HUES64 (cell line): ENCODE results near the gene HES4.
A peak's percentile ranks its signal among the peaks of the same experiment; 100 is the strongest.

Experiments used
- H3K27ac ChIP-seq: 2 replicates; pipeline ENCODE4 v1.7.0; 2013; ENCODE audit warnings: low read depth, low read length, inconsistent platforms
- H3K27me3 ChIP-seq: 2 replicates; pipeline ENCODE4 v1.6.1; 2013; ENCODE audit warnings: mild to moderate bottlenecking, low read length; ENCODE audit not compliant: insufficient read depth
- H3K36me3 ChIP-seq: 2 replicates; pipeline ENCODE4 v1.6.1; 2013; ENCODE audit warnings: mild to moderate bottlenecking, low read length; ENCODE audit not compliant: insufficient read depth
- H3K4me1 ChIP-seq: 2 replicates; pipeline ENCODE4 v1.6.1; 2013; ENCODE audit warnings: mild to moderate bottlenecking, low read length, moderate library complexity; ENCODE audit not compliant: insufficient read depth
- H3K4me3 ChIP-seq: 2 replicates; pipeline ENCODE4 v1.5.1; 2013; ENCODE audit warnings: mild to moderate bottlenecking, low read length, moderate library complexity
- H3K9ac ChIP-seq: 2 replicates; pipeline ENCODE4 v1.6.1; 2013; ENCODE audit warnings: mild to moderate bottlenecking, low read depth, low read length
- H3K9me3 ChIP-seq: 2 replicates; pipeline ENCODE4 v1.6.1; 2013; ENCODE audit warnings: low read depth, low read length; ENCODE audit not compliant: insufficient read depth
- WGBS: fragments of 150-250, 120-280 bp; methylation state at CpG from one replicate; pipeline ENCODE4 v1.1.7; 2013; ENCODE audit warnings: missing lambda C conversion rate; 5-methylcytosine and 5-hydroxymethylcytosine counted together

Gene HES4

DNA sequence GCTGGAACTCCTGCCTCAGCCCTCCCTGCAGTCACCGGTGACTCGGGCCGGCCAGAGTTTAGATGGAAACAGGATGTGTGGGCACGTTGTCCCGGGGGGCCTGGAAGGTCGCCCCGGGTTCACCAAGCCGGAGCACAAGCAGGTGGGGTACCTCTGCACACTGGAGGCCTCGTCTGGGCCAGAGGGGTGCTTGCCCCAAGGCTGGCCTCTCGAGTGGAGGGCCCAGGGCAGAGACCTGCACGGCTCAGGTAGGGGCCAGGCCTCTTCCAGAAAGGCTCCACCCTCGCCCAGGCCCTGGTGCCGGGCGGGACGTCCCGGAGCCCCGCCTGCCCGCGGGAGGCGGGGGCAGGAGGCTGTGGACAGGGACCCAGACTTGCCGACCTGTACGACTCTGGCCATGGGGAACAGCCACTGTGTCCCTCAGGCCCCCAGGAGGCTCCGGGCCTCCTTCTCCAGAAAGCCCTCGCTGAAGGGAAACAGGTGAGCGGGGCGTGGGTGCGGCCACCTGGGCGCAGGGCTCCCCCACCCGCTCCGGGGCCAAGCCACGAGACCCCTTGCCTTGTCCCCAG, 33.7 kb downstream of the HES4 start, which contains the start of gene PLEKHN1:
PLEKHN1 (plus strand) TSS at position 348 of the 569 bp plus-strand sequence; CDS start at position 398, 50 bp downstream.
- Histone ChIP-seq H3K27ac (no peak within 1 kb of the TSS), H3K4me3 (peak within 1 kb of the TSS; percentile 62), H3K4me1 (no peaks in the 10 kb centered on the region), H3K9me3 (no peaks in the 10 kb centered on the region), H3K9ac (peak within 1 kb of the TSS; percentile 54; the same call in 1 of the 2 replicates), H3K27me3 (peaks cover 62% of the 10 kb centered on the region), H3K36me3 (peaks cover 17% of the 10 kb centered on the region)
- 19% methylated on average over 31 of the region's 31 CpGs for WGBS

- H3K9ac ChIP-seq = no peak overlapping the region
- H3K4me1 ChIP-seq = no peaks in the 10 kb centered on the region
- WGBS = 87% methylated on average over 26 of the region's 26 CpGs
Observed at GRCh38 chr1:965526-966134, 34.3 kb downstream of the HES4 start.

DNA sequence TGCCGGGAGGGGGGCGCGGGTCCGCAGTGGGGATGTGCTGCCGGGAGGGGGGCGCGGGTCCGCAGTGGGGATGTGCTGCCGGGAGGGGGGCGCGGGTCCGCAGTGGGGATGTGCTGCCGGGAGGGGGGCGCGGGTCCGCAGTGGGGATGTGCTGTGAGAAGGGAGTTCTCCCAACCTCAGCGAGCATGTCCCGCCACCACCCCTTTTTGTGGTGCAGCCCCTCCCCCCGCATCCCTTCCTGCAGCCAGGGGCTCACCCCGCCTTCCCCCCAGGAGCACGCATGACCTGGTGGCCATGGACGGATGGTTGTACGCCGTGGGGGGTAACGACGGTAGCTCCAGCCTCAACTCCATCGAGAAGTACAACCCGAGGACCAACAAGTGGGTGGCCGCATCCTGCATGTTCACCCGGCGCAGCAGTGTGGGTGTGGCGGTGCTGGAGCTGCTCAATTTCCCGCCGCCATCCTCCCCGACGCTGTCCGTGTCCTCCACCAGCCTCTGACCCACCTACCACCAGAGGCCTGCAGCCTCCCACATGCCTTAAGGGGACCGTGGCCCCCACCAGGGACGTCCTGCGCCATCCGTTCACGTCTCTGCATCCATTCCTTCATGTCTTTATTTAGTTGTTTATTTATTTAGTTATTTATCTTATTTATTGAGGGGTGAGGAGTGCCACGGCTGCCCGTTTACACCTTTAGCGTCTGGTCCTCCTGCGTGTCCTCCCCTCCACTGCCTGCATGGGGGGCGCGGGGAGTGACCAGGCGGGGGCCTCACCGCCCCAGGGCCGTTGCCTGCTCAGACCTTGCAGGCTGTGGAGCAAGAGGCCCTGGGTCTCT, 35.0 kb downstream of the HES4 start:
- Histone ChIP-seq H3K27ac (no peak overlapping the region), H3K4me1 (no peaks in the 10 kb centered on the region), H3K9ac (no peak overlapping the region), H3K27me3 (peaks cover 57% of the 10 kb centered on the region), H3K36me3 (peaks cover 17% of the 10 kb centered on the region), H3K9me3 (no peaks in the 10 kb centered on the region), H3K4me3 (no peak overlapping the region)
- WGBS = 95% methylated on average over 32 of the region's 51 CpGs

More at GRCh38 chr1:965526-966134, 34.3 kb downstream of the HES4 start:
- Histone ChIP-seq H3K27ac (no peak overlapping the region), H3K4me3 (no peak overlapping the region; the same call in 1 of the 2 replicates), H3K27me3 (peaks cover 59% of the 10 kb centered on the region), H3K36me3 (peaks cover 17% of the 10 kb centered on the region), H3K9me3 (no peaks in the 10 kb centered on the region)

DNA sequence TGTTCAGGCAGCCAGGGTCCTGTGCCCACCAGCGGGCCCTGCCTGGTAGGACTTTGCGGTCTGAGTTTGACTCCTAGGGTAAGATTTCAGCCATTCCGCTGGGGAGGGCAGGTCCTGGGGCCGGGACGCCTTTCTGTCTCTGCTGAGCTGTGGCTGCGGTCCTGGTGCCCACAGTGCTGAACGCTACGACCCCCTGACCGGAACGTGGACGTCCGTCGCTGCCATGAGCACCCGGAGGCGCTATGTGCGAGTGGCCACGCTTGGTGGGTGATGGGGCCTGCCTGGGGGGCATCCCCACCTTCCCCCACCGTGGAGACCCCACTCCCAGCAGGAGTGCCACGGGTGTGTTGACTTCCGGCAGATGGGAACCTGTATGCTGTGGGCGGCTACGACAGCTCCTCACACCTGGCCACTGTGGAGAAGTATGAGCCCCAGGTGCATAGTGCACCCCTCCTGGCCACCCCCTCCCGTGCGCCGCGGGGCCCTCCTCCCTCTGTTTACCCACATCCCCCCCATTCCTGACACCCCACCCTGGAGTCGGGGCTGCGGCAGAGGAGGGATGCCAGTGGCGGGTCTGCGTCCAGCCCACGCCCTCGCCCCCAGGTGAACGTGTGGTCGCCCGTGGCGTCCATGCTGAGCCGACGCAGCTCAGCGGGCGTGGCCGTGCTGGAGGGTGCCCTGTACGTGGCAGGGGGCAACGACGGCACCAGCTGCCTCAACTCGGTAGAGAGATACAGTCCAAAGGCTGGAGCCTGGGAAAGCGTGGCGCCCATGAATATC, 36.0 kb downstream of the HES4 start:
- 95% methylated on average over 47 of the region's 47 CpGs for WGBS

GRCh38 chr1:963301-963651, 36.6 kb downstream of the HES4 start:
- peaks cover 50% of the 10 kb centered on the region for H3K27me3 ChIP-seq
- H3K9ac ChIP-seq = no peak overlapping the region
- H3K36me3 ChIP-seq = peaks cover 17% of the 10 kb centered on the region
- H3K27ac ChIP-seq = no peak overlapping the region
- no peaks in the 10 kb centered on the region for H3K4me1 ChIP-seq
- H3K9me3 ChIP-seq = no peaks in the 10 kb centered on the region
- WGBS = 95% methylated on average over 16 of the region's 16 CpGs
- H3K4me3 ChIP-seq = no peak overlapping the region

More for the DNA sequence above, 36.0 kb downstream of the HES4 start:
- Histone ChIP-seq H3K4me1 (no peaks in the 10 kb centered on the region), H3K36me3 (peaks cover 17% of the 10 kb centered on the region), H3K4me3 (no peak overlapping the region), H3K9ac (no peak overlapping the region), H3K27me3 (peaks cover 57% of the 10 kb centered on the region), H3K27ac (no peak overlapping the region), H3K9me3 (no peaks in the 10 kb centered on the region)

- no peaks in the 10 kb centered on the region for H3K9me3 ChIP-seq
- 95% methylated on average over 57 of the region's 57 CpGs for WGBS
Observed at GRCh38 chr1:962381-963300, 37.3 kb downstream of the HES4 start.

DNA sequence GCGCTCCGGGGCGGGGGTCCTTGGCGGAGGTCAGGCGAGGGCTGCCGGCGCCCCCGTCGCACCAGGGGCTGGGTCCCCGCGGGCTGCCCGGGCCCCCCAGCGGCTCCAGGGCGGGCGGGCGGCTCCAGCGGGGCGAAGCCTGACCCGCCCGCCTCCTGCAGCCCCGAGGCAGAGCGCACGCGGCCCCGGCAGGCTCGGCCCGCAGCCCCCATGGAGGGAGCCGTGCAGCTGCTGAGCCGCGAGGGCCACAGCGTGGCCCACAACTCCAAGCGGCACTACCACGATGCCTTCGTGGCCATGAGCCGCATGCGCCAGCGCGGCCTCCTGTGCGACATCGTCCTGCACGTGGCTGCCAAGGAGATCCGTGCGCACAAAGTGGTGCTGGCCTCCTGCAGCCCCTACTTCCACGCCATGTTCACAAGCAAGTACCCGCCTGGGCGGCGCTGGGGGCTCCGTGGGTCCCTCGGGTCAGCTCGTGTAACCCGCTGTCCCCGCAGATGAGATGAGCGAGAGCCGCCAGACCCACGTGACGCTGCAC, 38.7 kb downstream of the HES4 start:
- Histone ChIP-seq H3K27me3 (peaks cover 30% of the 10 kb centered on the region), H3K27ac (no peak overlapping the region), H3K4me3 (peak overlapping the region; percentile 67), H3K9me3 (no peaks in the 10 kb centered on the region), H3K9ac (peak overlapping the region; percentile 47; the same call in 1 of the 2 replicates), H3K36me3 (peaks cover 30% of the 10 kb centered on the region), H3K4me1 (no peaks in the 10 kb centered on the region)
- 33% methylated on average over 56 of the region's 56 CpGs for WGBS

More at GRCh38 chr1:962381-963300, 37.3 kb downstream of the HES4 start:
- H3K4me3 ChIP-seq = no peak overlapping the region
- peaks cover 17% of the 10 kb centered on the region for H3K36me3 ChIP-seq
- H3K4me1 ChIP-seq = no peaks in the 10 kb centered on the region
- H3K9ac ChIP-seq = no peak overlapping the region
- peaks cover 44% of the 10 kb centered on the region for H3K27me3 ChIP-seq
- H3K27ac ChIP-seq = no peak overlapping the region

- Histone ChIP-seq H3K36me3 (peaks cover 36% of the 10 kb centered on the region), H3K4me1 (no peaks in the 10 kb centered on the region), H3K9ac (peak within 1 kb of the TSS; percentile 47; the same call in 1 of the 2 replicates), H3K27ac (no peak within 1 kb of the TSS), H3K27me3 (peaks cover 23% of the 10 kb centered on the region), H3K4me3 (peak within 1 kb of the TSS; percentile 85), H3K9me3 (no peaks in the 10 kb centered on the region)
- WGBS = under 1% methylated on average over 109 of the region's 109 CpGs
Observed at GRCh38 chr1:960363-961131, 39.4 kb downstream of the HES4 start, which contains the start of gene KLHL17. KLHL17 (plus strand) TSS chr1:960584; CDS start chr1:960694, 110 bp downstream.

DNA sequence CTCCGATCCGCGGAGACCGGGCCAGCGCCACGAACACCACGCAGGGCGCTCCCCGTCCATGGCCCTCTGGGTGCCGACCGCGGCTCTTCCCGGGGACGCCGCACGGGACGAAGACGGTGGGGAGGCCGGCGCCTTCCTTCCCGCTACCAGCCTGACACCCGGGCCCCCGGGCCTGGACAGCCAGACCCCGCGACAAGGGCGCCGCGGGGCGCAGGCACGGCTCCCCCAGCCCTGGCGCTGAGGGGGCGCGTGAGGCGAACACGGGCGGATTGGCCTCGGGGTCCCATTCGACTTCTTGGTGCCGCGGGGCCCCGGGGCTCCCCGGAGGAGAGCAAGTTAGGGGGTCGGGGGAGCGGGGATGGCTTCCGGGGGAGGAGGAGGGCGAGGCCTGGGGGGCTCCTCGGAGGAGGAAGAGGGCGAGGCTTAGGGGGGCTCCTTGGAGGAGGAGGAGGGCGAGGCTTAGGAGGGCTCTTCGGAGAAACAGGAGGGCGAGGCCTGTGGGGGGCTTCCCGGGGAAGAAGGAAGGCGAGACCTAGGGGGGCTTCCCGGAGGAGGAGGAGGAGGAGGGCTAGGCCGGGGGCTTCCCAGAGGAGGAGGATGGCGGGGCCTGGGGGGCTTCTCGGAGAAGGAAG, 40.0 kb downstream of the HES4 start:
- WGBS = 28% methylated on average over 57 of the region's 57 CpGs
- peaks cover 19% of the 10 kb centered on the region for H3K27me3 ChIP-seq
- H3K4me1 ChIP-seq = no peaks in the 10 kb centered on the region
- peaks cover 43% of the 10 kb centered on the region for H3K36me3 ChIP-seq
- no peak overlapping the region for H3K27ac ChIP-seq
- no peaks in the 10 kb centered on the region for H3K9me3 ChIP-seq
- H3K4me3 ChIP-seq = peak overlapping the region; percentile 85
- H3K9ac ChIP-seq = no peak overlapping the region
